HTR-8/SVneo (cell line): ENCODE measurements around the gene ESPL1.

ENCODE experiments used
- DNase-seq: peaks from one replicate; pipeline ENCODE4 v3.0.0; 2011; ENCODE audit warnings: low spot score, mixed read lengths; ENCODE audit not compliant: insufficient read length
- FAIRE-seq: peaks from 2 replicates; lab custom pipeline; 2011; peaks lifted over from hg19 to GRCh38; lab: Jason Lieb, UNC

Gene ESPL1

GRCh38 chr12:53230108-53230845, 37.8 kb upstream of the ESPL1 start:
- FAIRE-seq (peak; percentile 20), DNase-seq (no peak)

GRCh38 chr12:53231671-53231920, 36.5 kb upstream of the ESPL1 start:
- FAIRE-seq (no peak), DNase-seq (no peak)

- FAIRE-seq (no peak), DNase-seq (peak; percentile 87)
Measured at GRCh38 chr12:53231921-53232645, 36.0 kb upstream of the ESPL1 start, which contains the start of gene RARG. RARG (minus strand) TSS chr12:53232209; CDS start chr12:53227545, 4,664 bp downstream.

GRCh38 chr12:53232646-53233461, 35.2 kb upstream of the ESPL1 start:
- FAIRE-seq: peak; percentile 33
- DNase-seq: no peak

GRCh38 chr12:53233671-53234121, 34.4 kb upstream of the ESPL1 start:
- DNase-seq (no peak), FAIRE-seq (no peak)

- DNase-seq: no peak
- FAIRE-seq: no peak
Measured at GRCh38 chr12:53234271-53234914, 33.7 kb upstream of the ESPL1 start.

- no peak for FAIRE-seq
- DNase-seq: no peak
Measured at GRCh38 chr12:53235164-53235563, 32.9 kb upstream of the ESPL1 start.

GRCh38 chr12:53235742-53236442, 32.2 kb upstream of the ESPL1 start:
- FAIRE-seq (peak; percentile 4), DNase-seq (no peak)

GRCh38 chr12:53236443-53237111, 31.5 kb upstream of the ESPL1 start:
- DNase-seq (no peak), FAIRE-seq (no peak)

GRCh38 chr12:53239643-53240258, 28.3 kb upstream of the ESPL1 start:
- no peak for DNase-seq
- FAIRE-seq: no peak

GRCh38 chr12:53241623-53242412, 26.3 kb upstream of the ESPL1 start:
- FAIRE-seq (no peak), DNase-seq (no peak)

- DNase-seq: no peak
- FAIRE-seq: no peak
Measured at GRCh38 chr12:53244337-53244736, 23.8 kb upstream of the ESPL1 start.

GRCh38 chr12:53245286-53245685, 22.8 kb upstream of the ESPL1 start:
- FAIRE-seq (no peak), DNase-seq (no peak)

GRCh38 chr12:53251477-53252348, 16.4 kb upstream of the ESPL1 start:
- FAIRE-seq: no peak

GRCh38 chr12:53252349-53252916, 15.7 kb upstream of the ESPL1 start:
- FAIRE-seq: no peak
- no peak for DNase-seq

More at GRCh38 chr12:53251477-53252348, 16.4 kb upstream of the ESPL1 start:
- DNase-seq: peak; percentile 91

- FAIRE-seq (no peak), DNase-seq (no peak)
Measured at GRCh38 chr12:53253298-53253697, 14.8 kb upstream of the ESPL1 start.
